GM12872 (cell line): Measurements from ENCODE around the gene PRKAG2.

Experiments used
- CTCF ChIP-seq: IDR thresholded peaks from 3 replicates; pipeline ENCODE4 v1.5.1; 2011; ENCODE audit warnings: low read depth, mild to moderate bottlenecking, low read length, moderate library complexity; ENCODE audit not compliant: insufficient read depth

The PRKAG2 gene

GRCh38 chr7:151853896-151854719 lies 22.8 kb downstream of the PRKAG2 start:
- TF ChIP-seq CTCF = no peak

GRCh38 chr7:151852486-151853396 lies 24.2 kb downstream of the PRKAG2 start:
- no peak for TF ChIP-seq CTCF

- no peak for TF ChIP-seq CTCF
These were observed 25.1 kb downstream of the PRKAG2 start for GRCh38 chr7:151851782-151852181.

- TF ChIP-seq CTCF = no peak
These were observed 25.7 kb downstream of the PRKAG2 start for GRCh38 chr7:151851145-151851751.

- TF ChIP-seq CTCF = no peak
These were observed 26.3 kb downstream of the PRKAG2 start for GRCh38 chr7:151850491-151851124.

- no peak for TF ChIP-seq CTCF
These were observed 27.0 kb downstream of the PRKAG2 start for GRCh38 chr7:151849879-151850260.
